Stimulated activated CD4-positive, alpha-beta T cell treated with anti-CD3 and anti-CD28 coated beads, Interleukin-12 subunit alpha, Interleukin-12 subunit beta, amount 100 ng/mL, for 24 hours (primary cell): Measurements from ENCODE around the gene APLP2.
"Not testable (repeated sequence)": the region's sequence is repeated elsewhere in the genome, so short reads cannot be mapped to it uniquely, and the experiment has no call there.

Experiments
- DNase-seq, 2 experiments: peaks; one replicate each; pipeline ENCODE4 v3.0.0-alpha.2; 2020; ENCODE audit warnings: low read depth in 2 of 2

The APLP2 gene

GRCh38 chr11:130090517-130090916 lies 20.8 kb downstream of the APLP2 start:
- not testable (repeated sequence) for DNase-seq

- DNase-seq, result not testable (repeated sequence)
Measured at GRCh38 chr11:130091169-130091568, 21.5 kb downstream of the APLP2 start.

- no peak for DNase-seq
Measured at GRCh38 chr11:130092661-130093060, 23.0 kb downstream of the APLP2 start.

GRCh38 chr11:130094614-130095013 lies 24.9 kb downstream of the APLP2 start:
- DNase-seq, result no peak

GRCh38 chr11:130095326-130095725 lies 25.6 kb downstream of the APLP2 start:
- no peak for DNase-seq

GRCh38 chr11:130096042-130096441 lies 26.3 kb downstream of the APLP2 start:
- DNase-seq, result no peak

- DNase-seq, result no peak
Measured at GRCh38 chr11:130096823-130097222, 27.1 kb downstream of the APLP2 start.

GRCh38 chr11:130097285-130097684 lies 27.6 kb downstream of the APLP2 start:
- no peak for DNase-seq

- DNase-seq, result no peak
Measured at GRCh38 chr11:130099356-130099755, 29.7 kb downstream of the APLP2 start.

GRCh38 chr11:130100381-130101095 lies 30.8 kb downstream of the APLP2 start:
- DNase-seq, result no peak

GRCh38 chr11:130101661-130102060 lies 32.0 kb downstream of the APLP2 start:
- no peak for DNase-seq

GRCh38 chr11:130102301-130103249 lies 32.9 kb downstream of the APLP2 start:
- no peak for DNase-seq

- DNase-seq, result no peak
Measured at GRCh38 chr11:130103296-130103814, 33.7 kb downstream of the APLP2 start.

- no peak for DNase-seq
Measured at GRCh38 chr11:130106381-130106780, 36.7 kb downstream of the APLP2 start.

- not testable (repeated sequence) for DNase-seq
Measured at GRCh38 chr11:130108671-130109070, 39.0 kb downstream of the APLP2 start.

- DNase-seq, result no peak
Measured at GRCh38 chr11:130109386-130109785, 39.7 kb downstream of the APLP2 start.

- DNase-seq, result no peak
Measured at GRCh38 chr11:130110339-130111108, 40.8 kb downstream of the APLP2 start.

- DNase-seq, result no peak
Measured at GRCh38 chr11:130112071-130112830, 42.6 kb downstream of the APLP2 start.

GRCh38 chr11:130114281-130114680 lies 44.6 kb downstream of the APLP2 start:
- no peak for DNase-seq

GRCh38 chr11:130114726-130115125 lies 45.0 kb downstream of the APLP2 start:
- DNase-seq, result no peak

GRCh38 chr11:130115218-130115617 lies 45.5 kb downstream of the APLP2 start:
- DNase-seq, result no peak
